Adrenal gland (tissue), 5 donors: Measurements from ENCODE around the gene WIPF3.

ENCODE experiments used
- POLR2A ChIP-seq, 2 donors: fragments of 450-650 bp; IDR thresholded peaks; one replicate each; pipeline ENCODE4 v1.6.1; 2017; ENCODE audit warnings: antibody characterized with exemption in 2 of 2, mild to moderate bottlenecking in 2 of 2, moderate library complexity in 1 of 2
- TF ChIP-seq, protein P1 (sequence below), 6 experiments: fragments of 450-650 bp in 4 of 6; fragments of 200-600 bp in 2 of 6; sonication (generic) in 1 of 6; IDR thresholded peaks; 1 replicate in 5 of 6; 2 replicates in 1 of 6; pipeline versions ENCODE4 v1.5.1 to v1.8.0; 2016 to 2021; ENCODE audit warnings: antibody characterized with exemption in 6 of 6, mild to moderate bottlenecking in 2 of 6, moderate library complexity in 1 of 6
- donor health status: DM: no; HTN: no; CAD: no.

DNA sequence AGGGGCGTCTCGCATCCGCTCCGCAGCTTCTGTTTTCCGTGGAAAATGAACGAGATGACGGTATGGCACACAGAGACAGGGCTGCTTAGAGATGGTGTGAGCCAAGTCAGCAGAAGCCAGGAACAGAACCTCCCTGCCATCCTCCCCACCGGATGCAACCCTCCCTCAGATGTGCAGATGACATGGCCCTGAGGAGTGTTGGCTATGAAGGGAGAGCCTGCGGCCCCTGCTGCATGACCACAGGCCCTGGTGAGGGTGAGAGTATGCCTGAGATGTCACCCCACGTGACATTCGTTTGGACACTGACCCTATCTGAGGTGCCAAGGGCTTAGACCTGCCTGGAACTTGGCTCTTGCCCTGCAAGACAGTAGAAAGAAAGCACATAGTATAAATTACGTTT is 29.4 kb downstream of the WIPF3 start:
- TF ChIP-seq, protein P1, sequence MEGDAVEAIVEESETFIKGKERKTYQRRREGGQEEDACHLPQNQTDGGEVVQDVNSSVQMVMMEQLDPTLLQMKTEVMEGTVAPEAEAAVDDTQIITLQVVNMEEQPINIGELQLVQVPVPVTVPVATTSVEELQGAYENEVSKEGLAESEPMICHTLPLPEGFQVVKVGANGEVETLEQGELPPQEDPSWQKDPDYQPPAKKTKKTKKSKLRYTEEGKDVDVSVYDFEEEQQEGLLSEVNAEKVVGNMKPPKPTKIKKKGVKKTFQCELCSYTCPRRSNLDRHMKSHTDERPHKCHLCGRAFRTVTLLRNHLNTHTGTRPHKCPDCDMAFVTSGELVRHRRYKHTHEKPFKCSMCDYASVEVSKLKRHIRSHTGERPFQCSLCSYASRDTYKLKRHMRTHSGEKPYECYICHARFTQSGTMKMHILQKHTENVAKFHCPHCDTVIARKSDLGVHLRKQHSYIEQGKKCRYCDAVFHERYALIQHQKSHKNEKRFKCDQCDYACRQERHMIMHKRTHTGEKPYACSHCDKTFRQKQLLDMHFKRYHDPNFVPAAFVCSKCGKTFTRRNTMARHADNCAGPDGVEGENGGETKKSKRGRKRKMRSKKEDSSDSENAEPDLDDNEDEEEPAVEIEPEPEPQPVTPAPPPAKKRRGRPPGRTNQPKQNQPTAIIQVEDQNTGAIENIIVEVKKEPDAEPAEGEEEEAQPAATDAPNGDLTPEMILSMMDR (IDR thresholded peaks at IDR 0.05), result no peak
- TF ChIP-seq POLR2A (IDR thresholded peaks at IDR 0.05), result no peak
